Measurements from ENCODE around the gene FBXL20. TPM values are rescaled to one million over a fixed set of nuclear protein-coding genes. Genes with fewer than 3 reads are reported as not detected.

FBXL20 gene
- total RNA-seq, 1 experiment from 2014 or later: 7.1 TPM

Other genes starting within 250 kb of the FBXL20 start
- 1.4 and 4.2 TPM in 2 replicates for gene PLXDC1, start 250.0 kb downstream of the FBXL20 start, total RNA-seq (2014; rRNA removed; shearing (Covaris generic))
- not detected in 2 replicates for gene ARL5C, start 235.5 kb downstream of the FBXL20 start, total RNA-seq (2014; rRNA removed; shearing (Covaris generic))
- gene CACNB1, start 204.0 kb downstream of the FBXL20 start, total RNA-seq (2014; rRNA removed; shearing (Covaris generic)): 1.9 and 3.4 TPM in 2 replicates
- gene RPL19, start 201.3 kb downstream of the FBXL20 start, total RNA-seq (2014; rRNA removed; shearing (Covaris generic)): 2,028 and 2,044 TPM in 2 replicates
- gene STAC2, start 175.7 kb downstream of the FBXL20 start, total RNA-seq (2014; rRNA removed; shearing (Covaris generic)): 0.10 and 0.12 TPM in 2 replicates
- gene MED1, start 49.6 kb upstream of the FBXL20 start, total RNA-seq (2014; rRNA removed; shearing (Covaris generic)): 12.7 and 20.9 TPM in 2 replicates
- 15.6 and 20.8 TPM in 2 replicates for gene CDK12, start 59.9 kb upstream of the FBXL20 start, total RNA-seq (2014; rRNA removed; shearing (Covaris generic))
- gene NEUROD2, start 206.3 kb upstream of the FBXL20 start, total RNA-seq (2014; rRNA removed; shearing (Covaris generic)): not detected in 2 replicates
- 0.48 TPM in 1 of 2 replicates, not detected in the other for gene PPP1R1B, start 225.3 kb upstream of the FBXL20 start, total RNA-seq (2014; rRNA removed; shearing (Covaris generic))
- gene STARD3, start 235.5 kb upstream of the FBXL20 start, total RNA-seq (2014; rRNA removed; shearing (Covaris generic)): 24.4 and 26.0 TPM in 2 replicates

All from RPMI7951 (cell line).